ENCODE measurements around the gene ECE2.
"Not testable (repeated sequence)": the region's sequence is repeated elsewhere in the genome, so short reads cannot be mapped to it uniquely, and the experiment has no call there.

Gene ECE2

DNA sequence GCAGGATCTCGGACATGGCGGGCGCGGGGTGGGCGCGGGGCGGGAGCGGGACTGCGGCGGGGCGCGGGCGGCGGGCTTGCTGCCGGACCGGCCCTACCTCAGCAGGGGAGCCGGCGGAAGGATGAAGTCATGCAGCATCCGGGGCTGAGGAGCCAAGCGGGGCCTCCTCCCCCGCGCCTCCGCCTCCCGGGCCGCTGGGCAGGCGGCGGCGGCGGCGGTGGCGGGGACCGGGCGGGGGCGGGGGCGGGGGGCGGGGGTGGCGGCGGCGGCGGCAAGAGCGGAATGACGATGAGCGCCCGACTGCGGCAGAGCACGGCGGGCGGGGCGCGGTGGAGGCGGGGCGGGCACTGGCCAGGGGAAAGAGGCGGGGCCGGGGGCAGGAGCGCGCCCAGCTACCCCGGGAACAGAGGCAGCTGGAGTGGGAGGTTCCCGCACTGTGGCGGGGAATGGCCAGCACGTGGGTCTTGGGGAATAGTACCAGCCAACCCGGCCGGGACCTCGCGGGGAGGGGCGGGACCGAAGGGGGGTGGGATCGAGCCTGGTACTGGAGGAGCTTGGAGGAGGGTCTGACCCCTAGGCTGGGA lies 14.5 kb upstream of the ECE2 start, which contains the start of gene CAMK2N2:
TSS of gene CAMK2N2 (minus strand) at position 284 of the 584 bp plus-strand sequence. CDS start at position 16, 268 bp downstream.
- DNase-seq: peak; percentile 68
- Histone ChIP-seq H3K9ac (ENCODE audit: low read length) (peak within 1 kb of the TSS; percentile 1; the same call in 1 of the 2 replicates), H3K27me3 (replicated peaks; ENCODE audit: insufficient read depth, low read length) (peaks cover 30% of the 10 kb centered on the region), H2AFZ (ENCODE audit: low read length) (peak within 1 kb of the TSS; percentile 62), H3F3A (ENCODE audit: insufficient read depth, low read length) (peaks cover 7% of the 10 kb centered on the region), H3K9me3 (replicated peaks; ENCODE audit: insufficient read depth, low read length) (no peaks in the 10 kb centered on the region), H3K9me2 (replicated peaks; ENCODE audit: insufficient read depth, low read length) (no peaks in the 10 kb centered on the region), H3K4me2 (ENCODE audit: low read depth, low read length) (peak within 1 kb of the TSS; percentile 94), H3K4me1 (ENCODE audit: low read length) (peaks cover 10% of the 10 kb centered on the region), H3K79me2 (ENCODE audit: low read length) (no peaks in the 10 kb centered on the region), H3K36me3 (replicated peaks; ENCODE audit: insufficient read depth, low read length) (no peaks in the 10 kb centered on the region), H4K20me1 (ENCODE audit: insufficient read depth, low read length) (peaks cover 7% of the 10 kb centered on the region), H3K27ac (ENCODE audit: low read length) (no peak within 1 kb of the TSS), H3K4me3 (ENCODE audit: low read length) (peak within 1 kb of the TSS; percentile 66)
- no peak for TF ChIP-seq EZH2 (optimal IDR thresholded peaks at IDR 0.05; ENCODE audit: low read depth, low read length)
- TF ChIP-seq, protein P1, sequence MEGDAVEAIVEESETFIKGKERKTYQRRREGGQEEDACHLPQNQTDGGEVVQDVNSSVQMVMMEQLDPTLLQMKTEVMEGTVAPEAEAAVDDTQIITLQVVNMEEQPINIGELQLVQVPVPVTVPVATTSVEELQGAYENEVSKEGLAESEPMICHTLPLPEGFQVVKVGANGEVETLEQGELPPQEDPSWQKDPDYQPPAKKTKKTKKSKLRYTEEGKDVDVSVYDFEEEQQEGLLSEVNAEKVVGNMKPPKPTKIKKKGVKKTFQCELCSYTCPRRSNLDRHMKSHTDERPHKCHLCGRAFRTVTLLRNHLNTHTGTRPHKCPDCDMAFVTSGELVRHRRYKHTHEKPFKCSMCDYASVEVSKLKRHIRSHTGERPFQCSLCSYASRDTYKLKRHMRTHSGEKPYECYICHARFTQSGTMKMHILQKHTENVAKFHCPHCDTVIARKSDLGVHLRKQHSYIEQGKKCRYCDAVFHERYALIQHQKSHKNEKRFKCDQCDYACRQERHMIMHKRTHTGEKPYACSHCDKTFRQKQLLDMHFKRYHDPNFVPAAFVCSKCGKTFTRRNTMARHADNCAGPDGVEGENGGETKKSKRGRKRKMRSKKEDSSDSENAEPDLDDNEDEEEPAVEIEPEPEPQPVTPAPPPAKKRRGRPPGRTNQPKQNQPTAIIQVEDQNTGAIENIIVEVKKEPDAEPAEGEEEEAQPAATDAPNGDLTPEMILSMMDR (IDR thresholded peaks at IDR 0.05; ENCODE audit: low read length): no peak
- no peak for TF ChIP-seq EZH2phosphoT487 (IDR thresholded peaks at IDR 0.05; ENCODE audit: low read length)

DNA sequence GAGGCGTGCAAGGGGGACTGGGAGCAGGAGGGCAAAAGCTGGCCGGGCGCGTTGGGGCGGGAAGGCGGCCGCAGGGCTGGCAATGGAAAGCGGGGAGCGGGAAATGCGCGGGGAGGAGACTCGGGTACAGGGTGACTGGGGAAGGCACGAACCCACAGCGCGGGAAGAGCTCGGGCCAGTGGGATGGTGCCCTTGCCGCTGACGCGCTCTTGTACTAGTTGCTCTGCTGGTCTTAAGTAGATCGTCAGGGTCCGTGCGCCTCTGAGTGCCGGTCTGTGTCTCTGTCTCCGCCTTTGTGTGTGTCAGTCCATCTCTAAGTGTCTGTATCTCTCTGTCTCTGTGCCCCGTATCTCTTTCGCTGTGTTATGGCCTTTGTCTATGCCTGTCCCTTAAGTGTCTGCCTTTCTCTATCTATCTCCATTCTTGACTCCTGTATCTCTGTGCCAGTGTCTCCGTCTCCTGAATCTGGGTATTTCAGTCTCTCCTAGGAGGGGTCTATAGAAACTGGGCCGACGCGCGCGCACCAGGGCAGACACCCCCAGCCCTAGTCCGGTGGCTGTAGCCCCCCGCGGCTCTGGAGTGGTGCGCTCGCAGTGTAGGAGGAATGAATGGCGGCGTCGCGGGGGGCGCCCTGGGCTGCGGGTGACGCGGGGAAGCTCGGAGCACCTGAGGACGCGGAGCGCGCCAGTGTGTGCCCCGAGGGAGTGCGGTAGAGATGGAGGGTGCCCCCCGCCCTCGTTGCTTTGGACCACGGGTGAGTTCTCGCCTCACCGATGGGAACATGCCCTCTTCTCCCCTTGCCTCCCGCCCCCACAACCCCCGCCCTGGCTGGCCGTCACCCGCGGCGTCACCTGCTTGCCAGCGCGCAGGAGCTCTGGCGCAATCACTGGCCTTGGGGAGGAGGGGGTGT lies 13.7 kb upstream of the ECE2 start:
- peak; percentile 42 for DNase-seq
- no peaks in the 10 kb centered on the region for H3K79me2 ChIP-seq (ENCODE audit: low read length)
- no peaks in the 10 kb centered on the region for H3K9me2 ChIP-seq (replicated peaks; ENCODE audit: insufficient read depth, low read length)
- H3K4me1 ChIP-seq (ENCODE audit: low read length): peaks cover 10% of the 10 kb centered on the region
- no peak overlapping the region for H3K27ac ChIP-seq (ENCODE audit: low read length)
- no peaks in the 10 kb centered on the region for H3K9me3 ChIP-seq (replicated peaks; ENCODE audit: insufficient read depth, low read length)
- peaks cover 7% of the 10 kb centered on the region for H3F3A ChIP-seq (ENCODE audit: insufficient read depth, low read length)
- H3K4me2 ChIP-seq (ENCODE audit: low read depth, low read length): peak overlapping the region; percentile 94
- peaks cover 30% of the 10 kb centered on the region for H3K27me3 ChIP-seq (replicated peaks; ENCODE audit: insufficient read depth, low read length)
- TF ChIP-seq EZH2 (optimal IDR thresholded peaks at IDR 0.05; ENCODE audit: low read depth, low read length): no peak
- peak overlapping the region; percentile 66 for H3K4me3 ChIP-seq (ENCODE audit: low read length)
- no peaks in the 10 kb centered on the region for H3K36me3 ChIP-seq (replicated peaks; ENCODE audit: insufficient read depth, low read length)
- H2AFZ ChIP-seq (ENCODE audit: low read length): peak overlapping the region; percentile 62
- peaks cover 7% of the 10 kb centered on the region for H4K20me1 ChIP-seq (ENCODE audit: insufficient read depth, low read length)
- H3K9ac ChIP-seq (ENCODE audit: low read length): peak overlapping the region; percentile 1; the same call in 1 of the 2 replicates

DNA sequence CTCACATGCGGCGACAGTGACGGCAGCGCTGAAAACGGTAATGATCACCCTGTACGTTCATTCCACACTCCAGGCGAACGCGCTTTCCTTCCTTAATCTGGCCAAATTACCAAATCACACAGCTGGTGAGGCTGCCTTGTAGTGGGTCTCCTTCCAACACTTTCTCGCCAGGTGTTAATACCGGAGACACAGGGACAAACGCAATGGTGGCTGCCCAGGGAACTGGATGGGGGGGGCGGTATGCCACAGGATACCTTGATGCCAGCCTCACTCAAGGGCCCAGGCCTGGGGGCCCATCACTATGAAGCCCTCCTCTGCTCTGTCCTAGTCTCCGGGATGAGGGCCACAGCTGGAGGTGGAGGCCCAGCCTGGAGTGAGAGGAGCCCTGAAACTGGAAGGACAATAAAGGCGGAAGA lies 13.1 kb upstream of the ECE2 start:
- H3K4me2 ChIP-seq (ENCODE audit: low read depth, low read length): peak overlapping the region; percentile 94; the same call in 1 of the 2 replicates
- DNase-seq: no peak
- no peaks in the 10 kb centered on the region for H3K79me2 ChIP-seq (ENCODE audit: low read length)
- TF ChIP-seq, protein P1 (IDR thresholded peaks at IDR 0.05; ENCODE audit: low read length): no peak
- TF ChIP-seq EZH2phosphoT487 (IDR thresholded peaks at IDR 0.05; ENCODE audit: low read length) (no peak), EZH2 (optimal IDR thresholded peaks at IDR 0.05; ENCODE audit: low read depth, low read length) (no peak)
- peaks cover 30% of the 10 kb centered on the region for H3K27me3 ChIP-seq (replicated peaks; ENCODE audit: insufficient read depth, low read length)
- H3K27ac ChIP-seq (ENCODE audit: low read length): no peak overlapping the region
- no peaks in the 10 kb centered on the region for H3K9me2 ChIP-seq (replicated peaks; ENCODE audit: insufficient read depth, low read length)
- no peak overlapping the region for H3K9ac ChIP-seq (ENCODE audit: low read length)
- H2AFZ ChIP-seq (ENCODE audit: low read length): no peak overlapping the region
- no peaks in the 10 kb centered on the region for H3K36me3 ChIP-seq (replicated peaks; ENCODE audit: insufficient read depth, low read length)
- H3F3A ChIP-seq (ENCODE audit: insufficient read depth, low read length): peaks cover 7% of the 10 kb centered on the region
- no peak overlapping the region for H3K4me3 ChIP-seq (ENCODE audit: low read length)
- H4K20me1 ChIP-seq (ENCODE audit: insufficient read depth, low read length): peaks cover 7% of the 10 kb centered on the region
- no peaks in the 10 kb centered on the region for H3K9me3 ChIP-seq (replicated peaks; ENCODE audit: insufficient read depth, low read length)
- H3K4me1 ChIP-seq (ENCODE audit: low read length): peaks cover 10% of the 10 kb centered on the region

DNA sequence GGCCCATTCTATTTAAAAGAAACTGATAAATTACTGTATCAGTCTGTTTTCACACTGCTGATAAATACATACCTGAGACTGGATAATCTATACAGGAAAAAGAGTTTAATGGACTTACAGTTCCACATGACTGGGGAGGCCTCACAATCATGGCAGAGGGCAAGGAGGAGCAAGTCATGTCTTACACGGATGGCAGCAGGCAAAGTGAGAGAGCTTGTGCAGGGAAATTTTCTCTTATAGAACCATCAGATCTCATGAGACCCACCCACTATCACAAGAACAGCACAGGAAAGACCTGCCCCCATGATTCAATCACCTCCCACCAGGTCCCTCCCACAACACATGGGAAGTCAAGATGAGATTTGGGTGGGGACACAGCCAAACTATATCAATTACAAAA lies 8.6 kb upstream of the ECE2 start:
- not testable (repeated sequence) for H3K4me2 ChIP-seq (ENCODE audit: low read depth, low read length); H3F3A ChIP-seq (ENCODE audit: insufficient read depth, low read length); H3K9ac ChIP-seq (ENCODE audit: low read length); H3K4me1 ChIP-seq (ENCODE audit: low read length); H3K36me3 ChIP-seq (replicated peaks; ENCODE audit: insufficient read depth, low read length); H3K27ac ChIP-seq (ENCODE audit: low read length); H3K9me2 ChIP-seq (replicated peaks; ENCODE audit: insufficient read depth, low read length); H3K4me3 ChIP-seq (ENCODE audit: low read length); H2AFZ ChIP-seq (ENCODE audit: low read length); DNase-seq; H3K79me2 ChIP-seq (ENCODE audit: low read length); H4K20me1 ChIP-seq (ENCODE audit: insufficient read depth, low read length); H3K9me3 ChIP-seq (replicated peaks; ENCODE audit: insufficient read depth, low read length)
- peaks cover 17% of the 10 kb centered on the region for H3K27me3 ChIP-seq (replicated peaks; ENCODE audit: insufficient read depth, low read length)

Measured in MM.1S (cell line).